Tibial artery (tissue), 4 donors: ENCODE results near the gene FAM78A.
"Not testable (repeated sequence)": the region's sequence is repeated elsewhere in the genome, so short reads cannot be mapped to it uniquely, and the experiment has no call there.

Experiments
- DNase-seq, 2 donors: peaks; one replicate each; pipeline ENCODE4 v3.0.0-alpha.2; 2019
- H3K27ac ChIP-seq, 2 donors: fragments of 200-600 bp; sonication (generic) in 1 of 2; 1 replicate in 1 of 2; 2 replicates in 1 of 2; pipeline ENCODE4 v1.5.1; 2018 to 2019; ENCODE audit warnings: mild to moderate bottlenecking in 1 of 2
- H3K27me3 ChIP-seq, 2 donors: fragments of 200-600 bp; sonication (generic) in 1 of 2; one replicate each; pipeline versions ENCODE4 v1.5.1 to v1.6.0; 2016 to 2019
- H3K36me3 ChIP-seq, 3 donors: fragments of 200-600 bp; sonication (generic) in 2 of 3; one replicate each; pipeline ENCODE4 v1.5.1; 2016 to 2019; ENCODE audit warnings: mild to moderate bottlenecking in 2 of 3
- H3K4me1 ChIP-seq, 4 donors: fragments of 200-600 bp; sonication (generic) in 2 of 4; 1 replicate in 3 of 4; 2 replicates in 1 of 4; pipeline ENCODE4 v1.5.1; 2016 to 2019
- H3K4me3 ChIP-seq, 2 donors: fragments of 200-600 bp; sonication (generic) in 1 of 2; 1 replicate in 1 of 2; 2 replicates in 1 of 2; pipeline ENCODE4 v1.5.1; 2018 to 2019; ENCODE audit warnings: mild to moderate bottlenecking in 2 of 2
- H3K9me3 ChIP-seq, 3 donors: fragments of 200-600 bp; sonication (generic) in 1 of 3; one replicate each; pipeline ENCODE4 v1.5.1; 2016 to 2019
- CTCF ChIP-seq, 2 experiments: fragments of 200-600 bp in 1 of 2; fragments of 450-650 bp in 1 of 2; IDR thresholded peaks; one replicate each; pipeline ENCODE4 v1.5.1; 2017 to 2019; ENCODE audit warnings: antibody characterized with exemption in 2 of 2, mild to moderate bottlenecking in 1 of 2, moderate library complexity in 1 of 2
- intact Hi-C: fragments of 100-400 bp; cut with DNase I; formaldehyde crosslinking; loops from one replicate; pipeline ENCODE4 v1.15.0; 2023; ENCODE audit warnings: low total_unique reads

Gene FAM78A

GRCh38 chr9:131273146-131273855 lies 3.0 kb downstream of the FAM78A start:
- peak overlapping the region in 1 of 2 donors; percentile 74 for H3K4me3 ChIP-seq
- H3K36me3 ChIP-seq: no peaks in the 10 kb centered on the region
- no peak for DNase-seq
- H3K27ac ChIP-seq: no peak overlapping the region
- TF ChIP-seq CTCF (IDR thresholded peaks at IDR 0.05): no peak
- H3K27me3 ChIP-seq: peaks cover 0 to 44% of the 10 kb centered on the region in 2 donors
- intact Hi-C loops: no loop called here
- peaks cover 0 to 21% (median 15%) of the 10 kb centered on the region in 4 donors for H3K4me1 ChIP-seq
- no peaks in the 10 kb centered on the region for H3K9me3 ChIP-seq

GRCh38 chr9:131272212-131272611 lies 4.1 kb downstream of the FAM78A start:
- H3K4me3 ChIP-seq: no peak overlapping the region

GRCh38 chr9:131271506-131271931 lies 4.8 kb downstream of the FAM78A start:
- H3K27me3 ChIP-seq: peaks cover 0 to 38% of the 10 kb centered on the region in 2 donors
- H3K9me3 ChIP-seq: no peaks in the 10 kb centered on the region
- no peak overlapping the region for H3K4me3 ChIP-seq
- no peak overlapping the region for H3K27ac ChIP-seq
- no peaks in the 10 kb centered on the region for H3K36me3 ChIP-seq
- no peak for TF ChIP-seq CTCF (IDR thresholded peaks at IDR 0.05)
- intact Hi-C loops: no loop called here
- DNase-seq: no peak
- H3K4me1 ChIP-seq: peaks cover 0 to 6% (median 4%) of the 10 kb centered on the region in 4 donors

More at GRCh38 chr9:131272212-131272611, 4.1 kb downstream of the FAM78A start:
- Histone ChIP-seq H3K27me3 (peaks cover 0 to 40% of the 10 kb centered on the region in 2 donors), H3K27ac (no peak overlapping the region), H3K36me3 (no peaks in the 10 kb centered on the region), H3K4me1 (peaks cover 0 to 13% (median 10%) of the 10 kb centered on the region in 4 donors), H3K9me3 (no peaks in the 10 kb centered on the region)
- no peak for TF ChIP-seq CTCF (IDR thresholded peaks at IDR 0.05)
- DNase-seq: no peak
- intact Hi-C loops: no loop called here

GRCh38 chr9:131271016-131271273 lies 5.4 kb downstream of the FAM78A start:
- DNase-seq, H3K27ac ChIP-seq, H3K4me1 ChIP-seq, H3K9me3 ChIP-seq, intact Hi-C loops, H3K36me3 ChIP-seq, H3K4me3 ChIP-seq: not testable (repeated sequence)
- H3K27me3 ChIP-seq: peaks cover 0 to 33% of the 10 kb centered on the region in 2 donors

- DNase-seq: peak; percentile 76 to 81
- H3K27me3 ChIP-seq: peaks cover 0 to 28% of the 10 kb centered on the region in 2 donors
- H3K9me3 ChIP-seq: no peaks in the 10 kb centered on the region
- no peak overlapping the region for H3K4me3 ChIP-seq
- TF ChIP-seq CTCF (IDR thresholded peaks at IDR 0.05): no peak
- H3K36me3 ChIP-seq: no peaks in the 10 kb centered on the region
- no peaks in the 10 kb centered on the region for H3K4me1 ChIP-seq
- intact Hi-C loops: no loop called here
- H3K27ac ChIP-seq: no peak overlapping the region
Measured at GRCh38 chr9:131270171-131271015, 5.9 kb downstream of the FAM78A start.
